HG02885 (cell line): Measurements from ENCODE around the gene MAPT.
"Not testable (repeated sequence)": the region's sequence is repeated elsewhere in the genome, so short reads cannot be mapped to it uniquely, and the experiment has no call there.

Experiments used
- ATAC-seq: cut with Tn5 transposase; IDR thresholded peaks from one replicate; pipeline ENCODE4 v1.9.1; 2021; ENCODE audit warnings: mild to moderate bottlenecking; ENCODE audit not compliant: unreplicated experiment, poor library complexity

MAPT gene

GRCh38 chr17:45919136-45919535 is 24.8 kb downstream of the MAPT start:
- ATAC-seq = no peak

GRCh38 chr17:45920083-45920482 is 25.7 kb downstream of the MAPT start:
- ATAC-seq = no peak

GRCh38 chr17:45923511-45924268 is 29.3 kb downstream of the MAPT start:
- no peak for ATAC-seq

- no peak for ATAC-seq
These were observed 30.0 kb downstream of the MAPT start for GRCh38 chr17:45924332-45924820.

GRCh38 chr17:45925311-45925710 is 31.0 kb downstream of the MAPT start:
- ATAC-seq = no peak

- ATAC-seq = no peak
These were observed 32.9 kb downstream of the MAPT start for GRCh38 chr17:45927247-45927646.

- no peak for ATAC-seq
These were observed 35.0 kb downstream of the MAPT start for GRCh38 chr17:45929344-45929743.

GRCh38 chr17:45930420-45930951 is 36.1 kb downstream of the MAPT start:
- no peak for ATAC-seq

- no peak for ATAC-seq
These were observed 37.3 kb downstream of the MAPT start for GRCh38 chr17:45931677-45932076.

GRCh38 chr17:45934044-45934979 is 40.0 kb downstream of the MAPT start:
- no peak for ATAC-seq

- ATAC-seq = no peak
These were observed 40.9 kb downstream of the MAPT start for GRCh38 chr17:45935197-45935709.

- ATAC-seq = no peak
These were observed 41.6 kb downstream of the MAPT start for GRCh38 chr17:45935710-45936509.

- no peak for ATAC-seq
These were observed 42.3 kb downstream of the MAPT start for GRCh38 chr17:45936610-45937009.

- ATAC-seq = not testable (repeated sequence)
These were observed 42.8 kb downstream of the MAPT start for GRCh38 chr17:45937186-45937585.

- ATAC-seq = no peak
These were observed 45.0 kb downstream of the MAPT start for GRCh38 chr17:45939395-45939794.

GRCh38 chr17:45940293-45940692 is 45.9 kb downstream of the MAPT start:
- ATAC-seq = no peak

GRCh38 chr17:45940826-45941225 is 46.5 kb downstream of the MAPT start:
- no peak for ATAC-seq

GRCh38 chr17:45941395-45941794 is 47.0 kb downstream of the MAPT start:
- no peak for ATAC-seq

GRCh38 chr17:45942284-45942683 is 47.9 kb downstream of the MAPT start:
- ATAC-seq = no peak

GRCh38 chr17:45946841-45947256 is 52.5 kb downstream of the MAPT start:
- no peak for ATAC-seq
